HepG2 (cell line): ENCODE measurements around the gene KDM3B. TPM values are rescaled to one million over a fixed set of nuclear protein-coding genes. Genes with fewer than 3 reads are reported as not detected.

ENCODE experiments used
- ATAC-seq: fragments of 200-7000 bp; cut with Tn5 transposase; 3 replicates; pipeline ENCODE4 v1.9.1; 2020; ENCODE audit warnings: mild to moderate bottlenecking, moderate library complexity
- BruUV-seq: library from RNA; stranded (reverse); fragments of 400-500 nt; replicated peaks from 2 replicates; lab custom pipeline; 2021; lab: Mats Ljungman, UMichigan
- CTCF ChIA-PET: fragments of 300-600 bp; formaldehyde crosslinking; extraction: SDS; loops from one replicate; lab custom pipeline; 2021; ENCODE audit warnings: low total read pairs, inconsistent platforms, low intra/inter-chr PET ratio; lab: Yijun Ruan, JAX
- POLR2A ChIA-PET: fragments of 350-600 bp; sonication (Branson Sonifier 250); formaldehyde crosslinking; loops from one replicate; lab custom pipeline; 2020; ENCODE audit warnings: antibody characterized with exemption, inconsistent platforms; lab: Yijun Ruan, JAX
- DNase-seq: peaks from one replicate; pipeline ENCODE4 v3.0.0-alpha.2; 2015; ENCODE audit warnings: low spot score
- FAIRE-seq: peaks from 3 replicates; lab custom pipeline; 2011; peaks lifted over from hg19 to GRCh38; lab: Jason Lieb, UNC
- H2AFZ ChIP-seq: one replicate; pipeline ENCODE4 v1.6.1; 2011; ENCODE audit warnings: low read length, inconsistent platforms
- H3K27ac ChIP-seq: fragments of 300-600 bp; 3 replicates; pipeline ENCODE4 v1.8.0; 2011; ENCODE audit warnings: mixed run types, mild to moderate bottlenecking, mixed read lengths, low read length, inconsistent platforms; ENCODE audit not compliant: insufficient read depth; ENCODE audit errors: extremely low read length
- H3K27me3 ChIP-seq, 2 experiments: fragments of 200-600 bp in 1 of 2; 2 replicates in 1 of 2; 3 replicates in 1 of 2; pipeline versions ENCODE4 v1.6.0 to v1.8.0; 2011; ENCODE audit warnings: low read length in 2 of 2, mild to moderate bottlenecking in 2 of 2, moderate library complexity in 2 of 2, inconsistent platforms in 1 of 2; ENCODE audit not compliant: insufficient read depth in 2 of 2, control insufficient read depth in 1 of 2
- H3K36me3 ChIP-seq, 2 experiments: fragments of 200-600 bp in 1 of 2; replicated peaks in 1 of 2; 2 replicates in 1 of 2; 3 replicates in 1 of 2; pipeline versions ENCODE4 v1.5.1 to v1.8.0; 2011; ENCODE audit warnings: low read length in 2 of 2, inconsistent platforms in 1 of 2; ENCODE audit not compliant: insufficient read depth in 2 of 2, control insufficient read depth in 1 of 2
- H3K4me1 ChIP-seq: 2 replicates; pipeline ENCODE4 v1.5.1; 2012; ENCODE audit warnings: low read length, inconsistent platforms; ENCODE audit not compliant: insufficient read depth
- H3K4me2 ChIP-seq: 2 replicates; pipeline ENCODE4 v1.6.0; 2011; ENCODE audit warnings: low read depth, low read length, inconsistent platforms
- H3K4me3 ChIP-seq, 3 experiments: fragments of 200-600 bp in 1 of 3; sonication (generic), shearing (Covaris generic) in 1 of 3; replicated peaks in 1 of 3; 2 replicates each; pipeline ENCODE4 v1.5.1; 2011 to 2016; ENCODE audit warnings: low read length in 3 of 3, inconsistent platforms in 2 of 3, low read depth in 2 of 3, mild to moderate bottlenecking in 2 of 3, control low read depth in 1 of 3, mixed read lengths in 1 of 3; ENCODE audit not compliant: insufficient read depth in 1 of 3
- H3K79me2 ChIP-seq: one replicate; pipeline ENCODE4 v1.6.1; 2011; ENCODE audit warnings: low read length, inconsistent platforms; ENCODE audit not compliant: insufficient read depth
- H3K9ac ChIP-seq: 2 replicates; pipeline ENCODE4 v1.6.0; 2011; ENCODE audit warnings: mild to moderate bottlenecking, low read depth, low read length, inconsistent platforms; ENCODE audit not compliant: insufficient read depth
- H3K9me3 ChIP-seq: 2 replicates; pipeline ENCODE4 v1.5.1; 2012; ENCODE audit warnings: mild to moderate bottlenecking, low read length
- H4K20me1 ChIP-seq: 2 replicates; pipeline ENCODE4 v1.6.0; 2011; ENCODE audit warnings: inconsistent platforms, mild to moderate bottlenecking, low read length, moderate library complexity; ENCODE audit not compliant: insufficient read depth
- EEA1 ChIP-seq: sonication (generic); formaldehyde crosslinking; IDR thresholded peaks from 2 replicates; pipeline ENCODE4 v1.5.1; 2020; ENCODE audit warnings: mild to moderate bottlenecking, missing genetic modification reagents, borderline replicate concordance
- GATAD1 ChIP-seq: IDR thresholded peaks from 2 replicates; pipeline ENCODE4 v1.6.1; 2016; ENCODE audit warnings: missing genetic modification reagents, missing compliant biosample characterization
- RXRA ChIP-seq: sonication (generic); formaldehyde crosslinking; IDR thresholded peaks from 2 replicates; pipeline ENCODE4 v1.5.1; 2020; ENCODE audit warnings: missing genetic modification reagents
- TGIF2 ChIP-seq: IDR thresholded peaks from 2 replicates; pipeline ENCODE4 v1.6.1; 2016; ENCODE audit warnings: control low read depth, missing compliant biosample characterization
- ZNF629 ChIP-seq: sonication (generic); formaldehyde crosslinking; conservative IDR thresholded peaks from 2 replicates; pipeline ENCODE4 v1.5.0; 2020; ENCODE audit warnings: missing genetic modification reagents
- ZNF7 ChIP-seq: IDR thresholded peaks from 2 replicates; pipeline ENCODE4 v1.6.1; 2016; ENCODE audit warnings: missing biosample characterization, missing genetic modification reagents
- ZSCAN25 ChIP-seq: sonication (generic); formaldehyde crosslinking; IDR thresholded peaks from 2 replicates; pipeline ENCODE4 v1.8.0; 2022; ENCODE audit warnings: mild to moderate bottlenecking, missing genetic modification reagents
- WGBS: methylation state at CpG from one replicate; pipeline ENCODE4 v1.1.6; 2017; ENCODE audit warnings: low lambda C conversion rate; 5-methylcytosine and 5-hydroxymethylcytosine counted together
- in situ Hi-C: cut with HindIII; loops from 2 replicates; pipeline ENCODE4 v1.10.0; 2017; ENCODE audit warnings: low pct_unique_long_range_greater_than_20kb; ENCODE audit not compliant: extremely low pct_ligation_motif_present
- intact Hi-C: fragments of 100-400 bp; cut with micrococcal nuclease; formaldehyde crosslinking; loops from one replicate; pipeline ENCODE4 v1.10.0; 2022; ENCODE audit not compliant: unreplicated experiment
- polyA plus RNA-seq, 8 experiments: library from polyadenylated mRNA; depleted of rRNA in 3 of 8; stranded (reverse) in 7 of 8; unstranded in 1 of 8; fragments of >200 nt; fragmentation: Illumina TruSeq in 4 of 8; extraction: Trizol in 4 of 8; gene quantifications; 2 replicates each; pipeline versions ENCODE4 v1.2.1 to v1.2.3, GENCODE V29; 2011 to 2016; ENCODE audit warnings: low read depth in 4 of 8, missing spikeins in 1 of 8, mixed read lengths in 1 of 8; ENCODE audit not compliant: insufficient read depth in 1 of 8
- total RNA-seq, 5 experiments: library from RNA; depleted of rRNA; stranded (reverse); fragments of >200 nt; fragmentation: Illumina TruSeq; extraction: Trizol; gene quantifications; 2 replicates each; pipeline ENCODE4 v1.2.3, GENCODE V29; 2016; ENCODE audit warnings: low read depth in 1 of 5
- TF ChIP-seq, protein P1 (sequence below): sonication (generic); formaldehyde crosslinking; IDR thresholded peaks from 2 replicates; pipeline ENCODE4 v1.8.0; 2022; ENCODE audit warnings: missing genetic modification reagents, mild to moderate bottlenecking, inconsistent platforms, borderline replicate concordance
- TF ChIP-seq, protein P2 (sequence below), 2 experiments: fragments of 450-650 bp in 1 of 2; sonication (generic) in 1 of 2; formaldehyde crosslinking; IDR thresholded peaks; 2 replicates each; pipeline versions ENCODE4 v1.5.0 to v1.8.0; 2020 to 2022; ENCODE audit warnings: mild to moderate bottlenecking in 1 of 2, missing genetic modification reagents in 1 of 2

Gene KDM3B
- total and polyA plus RNA-seq, 2 of the 13 experiments (the other 11 are each of a cell fraction or from before 2014, with no cell fraction given) = 19.7 to 34.3 TPM

DNA sequence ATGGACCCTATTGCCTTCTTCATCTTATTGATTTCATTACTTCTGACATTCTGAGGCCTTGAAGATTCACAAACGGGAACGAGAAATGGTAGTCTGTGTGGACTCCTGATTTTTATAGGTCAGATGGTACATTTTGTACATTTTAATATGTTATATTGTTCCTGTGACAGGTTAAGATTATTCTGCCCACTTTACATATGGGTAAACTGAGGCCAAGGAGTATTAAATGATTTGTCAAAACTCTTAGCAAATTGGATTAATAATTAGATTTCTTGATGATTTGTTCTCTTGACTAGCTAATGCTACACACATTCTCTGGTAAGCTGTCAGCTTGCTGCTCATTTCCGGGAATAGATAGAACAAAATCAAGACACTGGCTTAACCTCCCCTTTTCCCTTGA is 12.5 kb upstream of the KDM3B start:
- peaks cover 2 to 23% of the 10 kb centered on the region in 2 experiments for H3K36me3 ChIP-seq
- in situ Hi-C loops = no loop called here
- H2AFZ ChIP-seq = no peak overlapping the region
- no peak overlapping the region for H3K27ac ChIP-seq
- peaks cover 34% of the 10 kb centered on the region for H3K79me2 ChIP-seq
- intact Hi-C loops = no loop called here
- no peak for DNase-seq
- H3K4me1 ChIP-seq = peaks cover 43% of the 10 kb centered on the region
- POLR2A ChIA-PET = interaction anchor here (0.8 to 6.4 kb wide), 3 partner anchors 8 to 127 kb away, joined by 3 to 111 read pairs (median 4); partner anchors contain the start of genes CDC23, CDC25C and KDM3B
- CTCF ChIA-PET = no interaction called here
- H3K9ac ChIP-seq = peak overlapping the region; percentile 99; the same call in 1 of the 2 replicates
- no peaks in the 10 kb centered on the region for H3K9me3 ChIP-seq
- H3K4me3 ChIP-seq = peak overlapping the region in 1 of 3 experiments; percentile 80; a peak in 2 of 6 replicates
- peak overlapping the region; percentile 97 for H3K4me2 ChIP-seq
- WGBS = 94% methylated on average over 3 of the region's 3 CpGs
- peaks cover 4% of the 10 kb centered on the region; the same call in 1 of the 2 replicates for H4K20me1 ChIP-seq
- no peaks in the 10 kb centered on the region; a peak in 1 of 5 replicates for H3K27me3 ChIP-seq
- no TSS peak for BruUV-seq
- FAIRE-seq = no peak
- no peak for ATAC-seq
- TF ChIP-seq, protein P1, sequence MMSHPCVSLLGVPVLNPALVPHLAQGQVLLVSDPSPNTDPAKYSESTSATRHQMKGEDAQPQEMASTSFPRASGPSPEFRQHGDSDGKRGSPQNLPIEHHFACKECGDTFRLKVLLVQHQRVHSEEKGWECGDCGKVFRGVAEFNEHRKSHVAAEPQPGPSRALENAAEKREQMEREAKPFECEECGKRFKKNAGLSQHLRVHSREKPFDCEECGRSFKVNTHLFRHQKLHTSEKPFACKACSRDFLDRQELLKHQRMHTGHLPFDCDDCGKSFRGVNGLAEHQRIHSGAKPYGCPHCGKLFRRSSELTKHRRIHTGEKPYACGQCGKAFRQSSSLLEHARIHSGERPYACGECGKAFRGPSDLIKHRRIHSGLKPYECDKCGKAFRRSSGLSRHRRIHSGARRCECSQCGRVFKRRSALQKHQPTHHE (CRISPR knock-in tag) = no peak
- no peak for TF ChIP-seq GATAD1 (CRISPR knock-in tag)
- TF ChIP-seq, protein P2, sequence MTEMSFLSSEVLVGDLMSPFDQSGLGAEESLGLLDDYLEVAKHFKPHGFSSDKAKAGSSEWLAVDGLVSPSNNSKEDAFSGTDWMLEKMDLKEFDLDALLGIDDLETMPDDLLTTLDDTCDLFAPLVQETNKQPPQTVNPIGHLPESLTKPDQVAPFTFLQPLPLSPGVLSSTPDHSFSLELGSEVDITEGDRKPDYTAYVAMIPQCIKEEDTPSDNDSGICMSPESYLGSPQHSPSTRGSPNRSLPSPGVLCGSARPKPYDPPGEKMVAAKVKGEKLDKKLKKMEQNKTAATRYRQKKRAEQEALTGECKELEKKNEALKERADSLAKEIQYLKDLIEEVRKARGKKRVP (CRISPR knock-in tag; IDR thresholded peaks at IDR 0.05) = no peak
- TF ChIP-seq EEA1 (CRISPR knock-in tag) = no peak
- TF ChIP-seq ZNF7 (CRISPR knock-in tag) = no peak
- TF ChIP-seq ZSCAN25 (CRISPR knock-in tag) = no peak
- no peak for TF ChIP-seq TGIF2 (CRISPR knock-in tag)
- peak; percentile 48; the same call in 1 of the 2 replicates for TF ChIP-seq ZNF629
- TF ChIP-seq RXRA (CRISPR knock-in tag) = no peak
